Measurements from ENCODE around the gene EEF1A2.

- no peak for TF ChIP-seq POLR2A (IDR thresholded peaks at IDR 0.05; ENCODE audit: low read depth, low read length)
- TF ChIP-seq POLR2AphosphoS5 (IDR thresholded peaks at IDR 0.05; ENCODE audit: low read depth, low read length) = no peak
- no peak for TF ChIP-seq TAF1 (IDR thresholded peaks at IDR 0.05; ENCODE audit: low read depth, low read length)
Measured at GRCh38 chr20:63444548-63444947, 54.3 kb downstream of the EEF1A2 start.

All from GM12891 (cell line).